ENCODE measurements around the gene DMPK. TPM values are rescaled to one million over a fixed set of nuclear protein-coding genes. Genes with fewer than 3 reads are reported as not detected.
A peak's percentile ranks its signal among the peaks of the same experiment; 100 is the strongest.

Gene DMPK
- total RNA-seq, 1 experiment from 2014 or later, result 18.3 TPM

DNA sequence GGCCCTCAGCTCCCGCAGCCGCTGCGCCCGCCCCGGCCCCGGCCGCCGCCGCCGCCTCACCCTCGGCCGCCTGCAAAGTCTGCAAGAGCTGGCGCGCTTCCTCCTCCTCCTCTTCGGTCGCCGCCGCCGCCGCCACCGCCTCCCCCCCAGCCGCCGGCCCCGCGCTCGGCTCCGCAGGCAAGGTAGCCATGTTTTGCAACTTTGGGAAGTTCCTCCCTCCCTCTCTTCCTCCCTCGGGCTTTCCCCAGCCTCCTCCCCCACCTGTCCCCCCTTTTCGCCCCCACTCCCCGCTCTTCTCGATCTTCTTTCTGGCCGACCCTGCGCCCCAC lies 13.7 kb downstream of the DMPK start:
- no peaks in the 10 kb centered on the region for H3K27me3 ChIP-seq (ENCODE audit: low read length)
- H3K36me3 ChIP-seq (ENCODE audit: low read depth, low read length), result no peaks in the 10 kb centered on the region
- H3K4me1 ChIP-seq (ENCODE audit: insufficient read depth, low read length), result peaks cover 29% of the 10 kb centered on the region; the same call in 1 of the 2 replicates
- DNase-seq, result no peak
- peak overlapping the region; percentile 97 for H2AFZ ChIP-seq (ENCODE audit: low read length)
- no peaks in the 10 kb centered on the region for H3K9me2 ChIP-seq (replicated peaks; ENCODE audit: low read length)
- ChIA-PET CTCF (interaction anchor here (0.9 to 1.7 kb wide), 3 partner anchors 13 to 48 kb away, joined by 4 to 11 read pairs (median 5); no protein-coding TSS in a partner anchor), POLR2A (ENCODE audit: unreplicated experiment) (interaction anchor here (0.8 to 2.1 kb wide), 2 partner anchors 14 to 51 kb away, joined by 21 to 39 read pairs; partner anchors contain the start of gene DMPK)
- no peak for ATAC-seq
- H3K79me2 ChIP-seq (ENCODE audit: low read length), result no peaks in the 10 kb centered on the region
- H4K20me1 ChIP-seq (ENCODE audit: low read length), result no peaks in the 10 kb centered on the region
- H3F3A ChIP-seq (ENCODE audit: low read length, unreplicated experiment), result no peaks in the 10 kb centered on the region
- TF ChIP-seq EZH2phosphoT487 (IDR thresholded peaks at IDR 0.05; ENCODE audit: borderline replicate concordance, low read length) (no peak), EZH2 (IDR thresholded peaks at IDR 0.05; ENCODE audit: low read length, unreplicated experiment) (no peak), CTCF (conservative IDR thresholded peaks at IDR 0.05; ENCODE audit: low read depth, low read length) (no peak)
- peak overlapping the region; percentile 74 for H3K9ac ChIP-seq (ENCODE audit: low read length)
- peak overlapping the region; percentile 69 for H3K27ac ChIP-seq (ENCODE audit: low read length)
- H3K9me3 ChIP-seq (ENCODE audit: low read length), result no peaks in the 10 kb centered on the region
- H3K4me3 ChIP-seq (ENCODE audit: low read length), result peak overlapping the region; percentile 97
- intact Hi-C loops (cut with micrococcal nuclease), result no loop called here
- peak overlapping the region; percentile 95 for H3K4me2 ChIP-seq (ENCODE audit: low read length)
- no TSS peak for BruUV-seq (replicated peaks)

DNA sequence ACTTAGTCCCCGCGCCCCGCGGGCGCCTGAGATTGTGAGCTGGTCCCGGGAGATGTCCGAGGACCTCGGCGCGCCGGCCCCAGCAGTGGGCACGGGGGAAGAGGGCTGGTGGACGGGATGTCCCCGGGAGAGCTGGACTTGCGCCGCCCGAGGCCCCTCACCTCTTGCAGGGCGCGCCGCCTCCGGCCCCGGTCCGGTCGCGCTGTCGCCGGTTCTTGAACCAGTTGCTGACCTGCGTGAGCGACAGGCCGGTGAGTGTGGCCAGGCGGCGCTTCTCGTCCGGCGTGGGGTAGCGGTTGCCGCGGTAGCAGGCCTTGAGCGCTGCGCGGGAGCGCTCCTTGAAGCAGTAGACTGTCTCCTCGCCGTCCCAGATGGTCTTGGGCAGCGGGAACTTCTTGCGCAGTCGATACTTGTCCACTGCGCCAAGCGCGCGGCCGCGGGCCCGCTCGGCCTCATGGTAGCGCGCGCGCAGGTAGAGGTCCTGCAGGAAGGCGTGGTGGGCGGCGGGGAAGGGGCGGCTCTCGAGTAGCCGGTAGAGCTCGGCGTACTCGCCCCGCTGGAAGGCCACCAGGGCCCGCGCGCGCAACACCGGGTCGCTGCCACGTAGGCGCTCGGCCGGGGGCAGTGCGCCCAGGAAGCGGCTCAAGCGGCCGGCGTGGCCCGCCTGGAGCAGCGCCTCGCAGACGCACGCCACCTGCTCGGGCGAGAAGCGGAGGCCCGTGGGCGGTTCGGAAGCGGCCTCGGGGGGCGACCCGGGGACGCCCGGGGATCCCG lies 14.2 kb downstream of the DMPK start:
- no TSS peak for BruUV-seq (replicated peaks)
- Histone ChIP-seq H3K4me1 (ENCODE audit: insufficient read depth, low read length) (peaks cover 29% of the 10 kb centered on the region; the same call in 1 of the 2 replicates), H3K9ac (ENCODE audit: low read length) (peak overlapping the region; percentile 74), H3K9me3 (ENCODE audit: low read length) (no peaks in the 10 kb centered on the region), H2AFZ (ENCODE audit: low read length) (peak overlapping the region; percentile 72; the same call in 1 of the 2 replicates), H4K20me1 (ENCODE audit: low read length) (no peaks in the 10 kb centered on the region), H3K4me2 (ENCODE audit: low read length) (peak overlapping the region; percentile 95), H3K36me3 (ENCODE audit: low read depth, low read length) (no peaks in the 10 kb centered on the region), H3K27me3 (ENCODE audit: low read length) (no peaks in the 10 kb centered on the region), H3K4me3 (ENCODE audit: low read length) (peak overlapping the region; percentile 97), H3F3A (ENCODE audit: low read length, unreplicated experiment) (no peaks in the 10 kb centered on the region), H3K9me2 (replicated peaks; ENCODE audit: low read length) (no peaks in the 10 kb centered on the region), H3K79me2 (ENCODE audit: low read length) (no peaks in the 10 kb centered on the region), H3K27ac (ENCODE audit: low read length) (0 out of 2 replicates have a peak overlapping the region, but pooled peaks have one; percentile 69)
- POLR2A ChIA-PET (ENCODE audit: unreplicated experiment), result interaction anchor here (0.6 to 0.8 kb wide), 2 partner anchors 51 to 54 kb away, joined by 5 to 7 read pairs; no protein-coding TSS in a partner anchor
- TF ChIP-seq EZH2phosphoT487 (IDR thresholded peaks at IDR 0.05; ENCODE audit: borderline replicate concordance, low read length) (no peak), CTCF (conservative IDR thresholded peaks at IDR 0.05; ENCODE audit: low read depth, low read length) (no peak), EZH2 (IDR thresholded peaks at IDR 0.05; ENCODE audit: low read length, unreplicated experiment) (no peak)
- intact Hi-C loops (cut with micrococcal nuclease), result no loop called here
- DNase-seq (peak; percentile 37), ATAC-seq (no peak; the same call in 1 of the 2 replicates)
- CTCF ChIA-PET, result interaction anchor here (1.3 kb wide), 1 partner anchor 11 kb away, joined by 4 read pairs; no protein-coding TSS in a partner anchor

All from PC-3 (cell line).